SK-N-SH (cell line): ENCODE data around the gene AKR1C1.

Experiments
- EZH2phosphoT487 ChIP-seq: fragments of 200-600 bp; sonication (generic); IDR thresholded peaks from 2 replicates; pipeline ENCODE4 v1.6.1; 2017; ENCODE audit warnings: low read depth, mixed run types, mild to moderate bottlenecking, antibody characterized with exemption, moderate library complexity, borderline replicate concordance
- GABPA ChIP-seq: IDR thresholded peaks from 2 replicates; pipeline ENCODE4 v1.4.0; 2012; ENCODE audit warnings: low read depth, mild to moderate bottlenecking
- MXI1 ChIP-seq: IDR thresholded peaks from 2 replicates; pipeline ENCODE4 v1.6.1; 2012; ENCODE audit warnings: mild to moderate bottlenecking, low read depth, low read length, improper control_type of control experiment
- NRF1 ChIP-seq: IDR thresholded peaks from 2 replicates; pipeline ENCODE4 v1.6.1; 2012; ENCODE audit warnings: low read depth, mild to moderate bottlenecking, low read length
- POLR2AphosphoS5 ChIP-seq: IDR thresholded peaks from 2 replicates; pipeline ENCODE4 v1.6.1; 2012; ENCODE audit warnings: low read depth, low read length
- RCOR1 ChIP-seq: fragments of 150-350 bp; IDR thresholded peaks from 2 replicates; pipeline ENCODE4 v1.6.1; 2017; ENCODE audit warnings: antibody characterized with exemption, low read length
- RFX5 ChIP-seq: IDR thresholded peaks from 2 replicates; pipeline ENCODE4 v1.6.1; 2012; ENCODE audit warnings: mild to moderate bottlenecking, improper control_type of control experiment, low read length
- SIN3A ChIP-seq: IDR thresholded peaks from 2 replicates; pipeline ENCODE4 v1.6.1; 2012; ENCODE audit warnings: low read depth, mild to moderate bottlenecking, low read length, moderate library complexity, borderline replicate concordance
- SMC3 ChIP-seq: IDR thresholded peaks from 2 replicates; pipeline ENCODE4 v1.6.1; 2012; ENCODE audit warnings: low read depth, low read length, improper control_type of control experiment
- TAF1 ChIP-seq: IDR thresholded peaks from 2 replicates; pipeline ENCODE4 v1.6.1; 2012; ENCODE audit warnings: low read depth, mild to moderate bottlenecking, low read length, moderate library complexity, borderline replicate concordance
- TF ChIP-seq, protein P1 (sequence below): fragments of 200-600 bp; sonication (generic); IDR thresholded peaks from 2 replicates; pipeline ENCODE4 v1.6.1; 2017; ENCODE audit warnings: antibody characterized with exemption, mild to moderate bottlenecking, moderate library complexity
- TF ChIP-seq, protein P2 (sequence below): IDR thresholded peaks from 2 replicates; pipeline ENCODE4 v1.4.0; 2012; ENCODE audit warnings: low read depth

- TF ChIP-seq MXI1: no peak
- TF ChIP-seq, protein P1, sequence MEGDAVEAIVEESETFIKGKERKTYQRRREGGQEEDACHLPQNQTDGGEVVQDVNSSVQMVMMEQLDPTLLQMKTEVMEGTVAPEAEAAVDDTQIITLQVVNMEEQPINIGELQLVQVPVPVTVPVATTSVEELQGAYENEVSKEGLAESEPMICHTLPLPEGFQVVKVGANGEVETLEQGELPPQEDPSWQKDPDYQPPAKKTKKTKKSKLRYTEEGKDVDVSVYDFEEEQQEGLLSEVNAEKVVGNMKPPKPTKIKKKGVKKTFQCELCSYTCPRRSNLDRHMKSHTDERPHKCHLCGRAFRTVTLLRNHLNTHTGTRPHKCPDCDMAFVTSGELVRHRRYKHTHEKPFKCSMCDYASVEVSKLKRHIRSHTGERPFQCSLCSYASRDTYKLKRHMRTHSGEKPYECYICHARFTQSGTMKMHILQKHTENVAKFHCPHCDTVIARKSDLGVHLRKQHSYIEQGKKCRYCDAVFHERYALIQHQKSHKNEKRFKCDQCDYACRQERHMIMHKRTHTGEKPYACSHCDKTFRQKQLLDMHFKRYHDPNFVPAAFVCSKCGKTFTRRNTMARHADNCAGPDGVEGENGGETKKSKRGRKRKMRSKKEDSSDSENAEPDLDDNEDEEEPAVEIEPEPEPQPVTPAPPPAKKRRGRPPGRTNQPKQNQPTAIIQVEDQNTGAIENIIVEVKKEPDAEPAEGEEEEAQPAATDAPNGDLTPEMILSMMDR: no peak
- no peak for TF ChIP-seq SMC3
- TF ChIP-seq RCOR1: no peak
- TF ChIP-seq NRF1: no peak
- TF ChIP-seq TAF1: no peak
- no peak for TF ChIP-seq EZH2phosphoT487
- no peak for TF ChIP-seq SIN3A
- no peak for TF ChIP-seq GABPA
- TF ChIP-seq, protein P2, sequence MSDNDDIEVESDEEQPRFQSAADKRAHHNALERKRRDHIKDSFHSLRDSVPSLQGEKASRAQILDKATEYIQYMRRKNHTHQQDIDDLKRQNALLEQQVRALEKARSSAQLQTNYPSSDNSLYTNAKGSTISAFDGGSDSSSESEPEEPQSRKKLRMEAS: no peak
- TF ChIP-seq RFX5: no peak
- no peak for TF ChIP-seq POLR2AphosphoS5
Observed at GRCh38 chr10:5012595-5012994, 49.4 kb downstream of the AKR1C1 start.
